Measurements from ENCODE around the gene TLR8.

DNA sequence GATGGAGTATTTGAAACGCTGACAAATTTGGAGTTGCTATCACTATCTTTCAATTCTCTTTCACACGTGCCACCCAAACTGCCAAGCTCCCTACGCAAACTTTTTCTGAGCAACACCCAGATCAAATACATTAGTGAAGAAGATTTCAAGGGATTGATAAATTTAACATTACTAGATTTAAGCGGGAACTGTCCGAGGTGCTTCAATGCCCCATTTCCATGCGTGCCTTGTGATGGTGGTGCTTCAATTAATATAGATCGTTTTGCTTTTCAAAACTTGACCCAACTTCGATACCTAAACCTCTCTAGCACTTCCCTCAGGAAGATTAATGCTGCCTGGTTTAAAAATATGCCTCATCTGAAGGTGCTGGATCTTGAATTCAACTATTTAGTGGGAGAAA lies 13.2 kb downstream of the TLR8 start:
- peak in 1 of 2 experiments; percentile 42; a peak in 1 of 4 replicates for TF ChIP-seq REST (IDR thresholded peaks at IDR 0.05; ENCODE audit: insufficient read depth in 1 of 2, low read depth in 2 of 2, low read length in 1 of 2)
- no peak for TF ChIP-seq POLR2AphosphoS5 (IDR thresholded peaks at IDR 0.05; ENCODE audit: low read depth, low read length)
- TF ChIP-seq, protein P1, sequence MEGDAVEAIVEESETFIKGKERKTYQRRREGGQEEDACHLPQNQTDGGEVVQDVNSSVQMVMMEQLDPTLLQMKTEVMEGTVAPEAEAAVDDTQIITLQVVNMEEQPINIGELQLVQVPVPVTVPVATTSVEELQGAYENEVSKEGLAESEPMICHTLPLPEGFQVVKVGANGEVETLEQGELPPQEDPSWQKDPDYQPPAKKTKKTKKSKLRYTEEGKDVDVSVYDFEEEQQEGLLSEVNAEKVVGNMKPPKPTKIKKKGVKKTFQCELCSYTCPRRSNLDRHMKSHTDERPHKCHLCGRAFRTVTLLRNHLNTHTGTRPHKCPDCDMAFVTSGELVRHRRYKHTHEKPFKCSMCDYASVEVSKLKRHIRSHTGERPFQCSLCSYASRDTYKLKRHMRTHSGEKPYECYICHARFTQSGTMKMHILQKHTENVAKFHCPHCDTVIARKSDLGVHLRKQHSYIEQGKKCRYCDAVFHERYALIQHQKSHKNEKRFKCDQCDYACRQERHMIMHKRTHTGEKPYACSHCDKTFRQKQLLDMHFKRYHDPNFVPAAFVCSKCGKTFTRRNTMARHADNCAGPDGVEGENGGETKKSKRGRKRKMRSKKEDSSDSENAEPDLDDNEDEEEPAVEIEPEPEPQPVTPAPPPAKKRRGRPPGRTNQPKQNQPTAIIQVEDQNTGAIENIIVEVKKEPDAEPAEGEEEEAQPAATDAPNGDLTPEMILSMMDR (IDR thresholded peaks at IDR 0.05), result no peak

Measured in Panc1 (cell line).